WTC11 (cell line): ENCODE measurements around the gene SMYD5. TPM values are rescaled to one million over a fixed set of nuclear protein-coding genes. Genes with fewer than 3 reads are reported as not detected.
A peak's percentile ranks its signal among the peaks of the same experiment; 100 is the strongest.

ENCODE experiments used
- ATAC-seq: fragments of 200-7000 bp; cut with Tn5 transposase; 2 replicates; pipeline ENCODE4 v1.10.0; 2021; ENCODE audit warnings: mild to moderate bottlenecking, moderate library complexity
- CTCF ChIA-PET: fragments of 300-600 bp; sonication (Branson Sonifier 250); formaldehyde crosslinking; loops from one replicate; lab custom pipeline; 2021; ENCODE audit warnings: antibody characterized with exemption; lab: Charles Lee
- POLR2A ChIA-PET: fragments of 350-600 bp; sonication (Branson Sonifier 250); formaldehyde crosslinking; loops from one replicate; lab custom pipeline; 2021; ENCODE audit warnings: antibody characterized with exemption; lab: Charles Lee
- DNase-seq: peaks from one replicate; pipeline ENCODE4 v3.0.0; 2021; ENCODE audit warnings: low spot score
- H3K27ac Mint-ChIP-seq: 2 replicates; pipeline ENCODE4 v1.8.0; 2021; ENCODE audit warnings: mixed read lengths
- H3K27me3 Mint-ChIP-seq: 2 replicates; pipeline ENCODE4 v1.8.0; 2021; ENCODE audit warnings: low read depth, mild to moderate bottlenecking, moderate library complexity, mixed read lengths
- H3K36me3 Mint-ChIP-seq: 2 replicates; pipeline ENCODE4 v1.8.0; 2021; ENCODE audit warnings: mixed read lengths
- H3K4me1 Mint-ChIP-seq: 2 replicates; pipeline ENCODE4 v1.8.0; 2022; ENCODE audit warnings: mixed read lengths
- H3K4me3 Mint-ChIP-seq: 2 replicates; pipeline ENCODE4 v1.8.0; 2021; ENCODE audit warnings: mild to moderate bottlenecking, moderate library complexity, mixed read lengths
- H3K9me3 Mint-ChIP-seq: 2 replicates; pipeline ENCODE4 v1.8.0; 2021; ENCODE audit warnings: mixed read lengths
- E2F4 ChIP-seq: sonication (generic); formaldehyde crosslinking; IDR thresholded peaks from 2 replicates; pipeline ENCODE4 v1.8.1; 2022; ENCODE audit warnings: low read depth, mild to moderate bottlenecking, moderate library complexity, missing genetic modification reagents, borderline replicate concordance
- ESRRA ChIP-seq: sonication (generic); formaldehyde crosslinking; IDR thresholded peaks from 2 replicates; pipeline ENCODE4 v1.8.1; 2022; ENCODE audit warnings: mild to moderate bottlenecking, missing genetic modification reagents, borderline replicate concordance
- FOXK1 ChIP-seq: sonication (generic); formaldehyde crosslinking; IDR thresholded peaks from 2 replicates; pipeline ENCODE4 v1.8.0; 2022; ENCODE audit warnings: mild to moderate bottlenecking, moderate library complexity, missing genetic modification reagents
- GTF2I ChIP-seq: fragments of 250-450 bp; sonication (Bioruptor Pico); conservative IDR thresholded peaks from 2 replicates; pipeline ENCODE4 v1.4.0; 2021; ENCODE audit warnings: mild to moderate bottlenecking
- MLX ChIP-seq: sonication (generic); formaldehyde crosslinking; IDR thresholded peaks from 2 replicates; pipeline ENCODE4 v1.8.1; 2023; ENCODE audit warnings: mild to moderate bottlenecking, missing genetic modification reagents, moderate library complexity
- NR1H2 ChIP-seq: sonication (generic); formaldehyde crosslinking; IDR thresholded peaks from 2 replicates; pipeline ENCODE4 v1.9.0; 2021; ENCODE audit warnings: mild to moderate bottlenecking, moderate library complexity, missing genetic modification reagents
- PRRX2 ChIP-seq: fragments of 250-450 bp; sonication (Bioruptor Pico); IDR thresholded peaks from 2 replicates; pipeline ENCODE4 v1.8.0; 2021; ENCODE audit warnings: mild to moderate bottlenecking
- SOX15 ChIP-seq: fragments of 250-450 bp; sonication (Bioruptor Pico); IDR thresholded peaks from 2 replicates; pipeline ENCODE4 v1.9.0; 2021; ENCODE audit warnings: mild to moderate bottlenecking
- TP53 ChIP-seq: sonication (generic); formaldehyde crosslinking; IDR thresholded peaks from 2 replicates; pipeline ENCODE4 v1.8.1; 2023; ENCODE audit warnings: mild to moderate bottlenecking, missing genetic modification reagents
- ZBTB21 ChIP-seq: sonication (generic); formaldehyde crosslinking; IDR thresholded peaks from 2 replicates; pipeline ENCODE4 v1.8.1; 2023; ENCODE audit warnings: mild to moderate bottlenecking, missing genetic modification reagents, borderline replicate concordance
- ZNF121 ChIP-seq: sonication (generic); formaldehyde crosslinking; IDR thresholded peaks from 2 replicates; pipeline ENCODE4 v1.8.0; 2023; ENCODE audit warnings: missing genetic modification reagents
- ZNF138 ChIP-seq: sonication (generic); formaldehyde crosslinking; conservative IDR thresholded peaks from 2 replicates; pipeline ENCODE4 v1.8.1; 2022; ENCODE audit warnings: mild to moderate bottlenecking, moderate library complexity, missing genetic modification reagents
- ZNF219 ChIP-seq: sonication (generic); formaldehyde crosslinking; IDR thresholded peaks from 2 replicates; pipeline ENCODE4 v1.8.0; 2023; ENCODE audit warnings: missing genetic modification reagents, mild to moderate bottlenecking, borderline replicate concordance
- ZNF263 ChIP-seq: sonication (generic); formaldehyde crosslinking; IDR thresholded peaks from 2 replicates; pipeline ENCODE4 v1.8.1; 2022; ENCODE audit warnings: low read depth, mild to moderate bottlenecking, moderate library complexity, missing genetic modification reagents
- ZNF281 ChIP-seq: sonication (generic); formaldehyde crosslinking; IDR thresholded peaks from 2 replicates; pipeline ENCODE4 v1.8.0; 2023; ENCODE audit warnings: mild to moderate bottlenecking, missing genetic modification reagents
- ZNF423 ChIP-seq: fragments of 250-450 bp; sonication (Bioruptor Pico); IDR thresholded peaks from 2 replicates; pipeline ENCODE4 v2.1.2; 2022; ENCODE audit warnings: mild to moderate bottlenecking, moderate library complexity
- total RNA-seq: library from RNA; stranded (reverse); gene quantifications from 3 replicates; pipeline ENCODE4 v1.2.3, GENCODE V29; 2021
- TF ChIP-seq, protein P1 (sequence below): sonication (generic); formaldehyde crosslinking; IDR thresholded peaks from 2 replicates; pipeline ENCODE4 v1.8.0; 2023; ENCODE audit warnings: missing genetic modification reagents
- TF ChIP-seq, protein P2 (sequence below): sonication (generic); formaldehyde crosslinking; conservative IDR thresholded peaks from 2 replicates; pipeline ENCODE4 v1.8.1; 2022; ENCODE audit warnings: mild to moderate bottlenecking, missing genetic modification reagents
- TF ChIP-seq, protein P3 (sequence below): sonication (generic); formaldehyde crosslinking; IDR thresholded peaks from 2 replicates; pipeline ENCODE4 v1.8.0; 2022; ENCODE audit warnings: mild to moderate bottlenecking, missing genetic modification reagents
- TF ChIP-seq, protein P4 (sequence below): sonication (generic); formaldehyde crosslinking; IDR thresholded peaks from 2 replicates; pipeline ENCODE4 v1.8.1; 2022; ENCODE audit warnings: mild to moderate bottlenecking, moderate library complexity, missing genetic modification reagents
- TF ChIP-seq, protein P5 (sequence below): sonication (generic); formaldehyde crosslinking; IDR thresholded peaks from 2 replicates; pipeline ENCODE4 v1.8.0; 2023; ENCODE audit warnings: missing genetic modification reagents, mild to moderate bottlenecking, borderline replicate concordance

SMYD5 gene
- total RNA-seq, 1 experiment from 2014 or later = 46.7 TPM

DNA sequence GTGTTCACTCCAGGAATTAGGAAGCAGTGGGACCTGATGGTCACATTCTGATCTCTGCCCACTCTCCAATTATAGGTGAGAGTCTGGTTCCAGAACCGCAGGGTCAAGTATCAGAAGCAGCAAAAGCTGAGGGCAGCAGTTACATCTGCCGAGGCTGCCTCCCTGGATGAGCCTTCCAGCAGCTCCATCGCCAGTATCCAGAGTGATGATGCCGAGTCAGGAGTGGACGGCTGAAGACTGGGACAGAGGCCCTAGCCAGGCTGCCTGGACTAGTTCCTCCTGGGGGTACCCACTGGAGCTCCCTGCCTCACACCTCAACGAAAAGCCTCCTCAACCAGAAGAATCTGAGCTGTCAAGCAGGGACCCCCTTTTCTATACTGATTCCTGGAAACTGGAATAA is 3.3 kb upstream of the SMYD5 start:
- H3K4me3 Mint-ChIP-seq = no peak overlapping the region
- no peak for TF ChIP-seq ZNF121
- TF ChIP-seq, protein P1, sequence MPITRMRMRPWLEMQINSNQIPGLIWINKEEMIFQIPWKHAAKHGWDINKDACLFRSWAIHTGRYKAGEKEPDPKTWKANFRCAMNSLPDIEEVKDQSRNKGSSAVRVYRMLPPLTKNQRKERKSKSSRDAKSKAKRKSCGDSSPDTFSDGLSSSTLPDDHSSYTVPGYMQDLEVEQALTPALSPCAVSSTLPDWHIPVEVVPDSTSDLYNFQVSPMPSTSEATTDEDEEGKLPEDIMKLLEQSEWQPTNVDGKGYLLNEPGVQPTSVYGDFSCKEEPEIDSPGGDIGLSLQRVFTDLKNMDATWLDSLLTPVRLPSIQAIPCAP (CRISPR knock-in tag) = no peak
- TF ChIP-seq NR1H2 = no peak
- TF ChIP-seq, protein P2, sequence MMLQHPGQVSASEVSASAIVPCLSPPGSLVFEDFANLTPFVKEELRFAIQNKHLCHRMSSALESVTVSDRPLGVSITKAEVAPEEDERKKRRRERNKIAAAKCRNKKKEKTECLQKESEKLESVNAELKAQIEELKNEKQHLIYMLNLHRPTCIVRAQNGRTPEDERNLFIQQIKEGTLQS (CRISPR knock-in tag) = no peak
- TF ChIP-seq, protein P3, sequence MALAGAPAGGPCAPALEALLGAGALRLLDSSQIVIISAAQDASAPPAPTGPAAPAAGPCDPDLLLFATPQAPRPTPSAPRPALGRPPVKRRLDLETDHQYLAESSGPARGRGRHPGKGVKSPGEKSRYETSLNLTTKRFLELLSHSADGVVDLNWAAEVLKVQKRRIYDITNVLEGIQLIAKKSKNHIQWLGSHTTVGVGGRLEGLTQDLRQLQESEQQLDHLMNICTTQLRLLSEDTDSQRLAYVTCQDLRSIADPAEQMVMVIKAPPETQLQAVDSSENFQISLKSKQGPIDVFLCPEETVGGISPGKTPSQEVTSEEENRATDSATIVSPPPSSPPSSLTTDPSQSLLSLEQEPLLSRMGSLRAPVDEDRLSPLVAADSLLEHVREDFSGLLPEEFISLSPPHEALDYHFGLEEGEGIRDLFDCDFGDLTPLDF (CRISPR knock-in tag) = no peak
- no peak for TF ChIP-seq ZBTB21 (CRISPR knock-in tag)
- TF ChIP-seq, protein P4, sequence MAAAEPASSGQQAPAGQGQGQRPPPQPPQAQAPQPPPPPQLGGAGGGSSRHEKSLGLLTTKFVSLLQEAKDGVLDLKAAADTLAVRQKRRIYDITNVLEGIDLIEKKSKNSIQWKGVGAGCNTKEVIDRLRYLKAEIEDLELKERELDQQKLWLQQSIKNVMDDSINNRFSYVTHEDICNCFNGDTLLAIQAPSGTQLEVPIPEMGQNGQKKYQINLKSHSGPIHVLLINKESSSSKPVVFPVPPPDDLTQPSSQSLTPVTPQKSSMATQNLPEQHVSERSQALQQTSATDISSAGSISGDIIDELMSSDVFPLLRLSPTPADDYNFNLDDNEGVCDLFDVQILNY (CRISPR knock-in tag) = no peak
- no peak for TF ChIP-seq ZNF263
- TF ChIP-seq TP53 (CRISPR knock-in tag) = no peak
- no peak for TF ChIP-seq PRRX2 (CRISPR knock-in tag)
- no peak for TF ChIP-seq ESRRA (CRISPR knock-in tag)
- TF ChIP-seq GTF2I (CRISPR knock-in tag) = no peak
- no peak for TF ChIP-seq SOX15 (CRISPR knock-in tag)
- TF ChIP-seq ZNF281 (CRISPR knock-in tag) = no peak
- TF ChIP-seq E2F4 (CRISPR knock-in tag) = no peak
- TF ChIP-seq FOXK1 (CRISPR knock-in tag) = no peak
- TF ChIP-seq MLX (CRISPR knock-in tag) = no peak
- TF ChIP-seq ZNF423 (CRISPR knock-in tag) = no peak
- TF ChIP-seq ZNF219 (CRISPR knock-in tag) = no peak
- ChIA-PET POLR2A (no interaction called here), CTCF (interaction anchor here (1.5 to 9.8 kb wide), 2 partner anchors 9 to 34 kb away, joined by 7 to 179 read pairs; partner anchors contain the start of gene NOTO)
- H3K36me3 Mint-ChIP-seq = no peaks in the 10 kb centered on the region
- no peak for DNase-seq
- peaks cover 31% of the 10 kb centered on the region for H3K27me3 Mint-ChIP-seq
- no peak overlapping the region for H3K27ac Mint-ChIP-seq
- H3K9me3 Mint-ChIP-seq = no peaks in the 10 kb centered on the region
- ATAC-seq = no peak
- H3K4me1 Mint-ChIP-seq = peaks cover 28% of the 10 kb centered on the region

DNA sequence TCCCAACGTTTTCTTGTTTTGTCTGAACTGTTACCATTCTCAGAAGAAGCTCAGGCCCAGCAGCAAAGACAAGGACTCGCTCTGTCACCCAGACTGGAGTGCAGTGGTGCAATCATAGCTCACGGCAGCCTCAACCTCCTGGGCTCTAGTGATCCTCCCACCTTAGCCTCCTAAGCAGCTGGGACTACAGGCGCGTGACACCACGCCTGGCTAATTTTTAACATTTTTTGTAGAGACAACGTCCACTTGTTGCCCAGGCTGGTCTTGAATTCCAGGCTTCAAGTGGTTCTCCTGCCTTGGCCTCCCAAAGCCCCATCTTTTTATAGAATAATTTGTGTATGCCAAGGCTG is 2.0 kb upstream of the SMYD5 start:
- Mint-ChIP-seq H3K36me3 (no peaks in the 10 kb centered on the region), H3K27me3 (peaks cover 22% of the 10 kb centered on the region), H3K4me1 (peaks cover 30% of the 10 kb centered on the region), H3K9me3 (no peaks in the 10 kb centered on the region), H3K4me3 (no peak overlapping the region), H3K27ac (peak overlapping the region; percentile 57)
- CTCF ChIA-PET = interaction anchor here (0.6 to 9.8 kb wide), 45 partner anchors 9 to 344 kb away, joined by 3 to 179 read pairs (median 5); partner anchors contain the start of genes CCT7, FBXO41, NOTO and PRADC1
- no peak for DNase-seq
- ATAC-seq = no peak
- POLR2A ChIA-PET = interaction anchor here (0.7 to 1.5 kb wide), 4 partner anchors 10 to 35 kb away, joined by 4 to 6 read pairs (median 5); partner anchors contain the start of genes NOTO and PRADC1
- TF ChIP-seq, protein P5, sequence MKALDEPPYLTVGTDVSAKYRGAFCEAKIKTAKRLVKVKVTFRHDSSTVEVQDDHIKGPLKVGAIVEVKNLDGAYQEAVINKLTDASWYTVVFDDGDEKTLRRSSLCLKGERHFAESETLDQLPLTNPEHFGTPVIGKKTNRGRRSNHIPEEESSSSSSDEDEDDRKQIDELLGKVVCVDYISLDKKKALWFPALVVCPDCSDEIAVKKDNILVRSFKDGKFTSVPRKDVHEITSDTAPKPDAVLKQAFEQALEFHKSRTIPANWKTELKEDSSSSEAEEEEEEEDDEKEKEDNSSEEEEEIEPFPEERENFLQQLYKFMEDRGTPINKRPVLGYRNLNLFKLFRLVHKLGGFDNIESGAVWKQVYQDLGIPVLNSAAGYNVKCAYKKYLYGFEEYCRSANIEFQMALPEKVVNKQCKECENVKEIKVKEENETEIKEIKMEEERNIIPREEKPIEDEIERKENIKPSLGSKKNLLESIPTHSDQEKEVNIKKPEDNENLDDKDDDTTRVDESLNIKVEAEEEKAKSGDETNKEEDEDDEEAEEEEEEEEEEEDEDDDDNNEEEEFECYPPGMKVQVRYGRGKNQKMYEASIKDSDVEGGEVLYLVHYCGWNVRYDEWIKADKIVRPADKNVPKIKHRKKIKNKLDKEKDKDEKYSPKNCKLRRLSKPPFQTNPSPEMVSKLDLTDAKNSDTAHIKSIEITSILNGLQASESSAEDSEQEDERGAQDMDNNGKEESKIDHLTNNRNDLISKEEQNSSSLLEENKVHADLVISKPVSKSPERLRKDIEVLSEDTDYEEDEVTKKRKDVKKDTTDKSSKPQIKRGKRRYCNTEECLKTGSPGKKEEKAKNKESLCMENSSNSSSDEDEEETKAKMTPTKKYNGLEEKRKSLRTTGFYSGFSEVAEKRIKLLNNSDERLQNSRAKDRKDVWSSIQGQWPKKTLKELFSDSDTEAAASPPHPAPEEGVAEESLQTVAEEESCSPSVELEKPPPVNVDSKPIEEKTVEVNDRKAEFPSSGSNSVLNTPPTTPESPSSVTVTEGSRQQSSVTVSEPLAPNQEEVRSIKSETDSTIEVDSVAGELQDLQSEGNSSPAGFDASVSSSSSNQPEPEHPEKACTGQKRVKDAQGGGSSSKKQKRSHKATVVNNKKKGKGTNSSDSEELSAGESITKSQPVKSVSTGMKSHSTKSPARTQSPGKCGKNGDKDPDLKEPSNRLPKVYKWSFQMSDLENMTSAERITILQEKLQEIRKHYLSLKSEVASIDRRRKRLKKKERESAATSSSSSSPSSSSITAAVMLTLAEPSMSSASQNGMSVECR = no peak
- no peak for TF ChIP-seq ZNF138 (CRISPR knock-in tag)
